A673 (cell line): Measurements from ENCODE around the gene NOS3. TPM values are rescaled to one million over a fixed set of nuclear protein-coding genes. Genes with fewer than 3 reads are reported as not detected.
"Not testable (repeated sequence)": the region's sequence is repeated elsewhere in the genome, so short reads cannot be mapped to it uniquely, and the experiment has no call there.

Source experiments
- BruUV-seq: library from RNA; stranded (reverse); fragments of 400-500 nt; replicated peaks from 2 replicates; lab custom pipeline; 2021; lab: Mats Ljungman, UMichigan
- CTCF ChIA-PET: fragments of 300-600 bp; sonication (Branson Sonifier 250); formaldehyde crosslinking; loops from one replicate; lab custom pipeline; 2022; ENCODE audit warnings: antibody characterized with exemption; lab: Charles Lee
- POLR2A ChIA-PET: fragments of 300-600 bp; sonication (Branson Sonifier 250); formaldehyde crosslinking; loops from one replicate; lab custom pipeline; 2022; ENCODE audit warnings: antibody characterized with exemption; ENCODE audit not compliant: low non-redundant PET; lab: Charles Lee
- DNase-seq: peaks from one replicate; pipeline ENCODE4 v3.0.0-alpha.2; 2015; ENCODE audit warnings: low spot score
- H3K27ac ChIP-seq: fragments of 200-600 bp; sonication (generic); 2 replicates; pipeline ENCODE4 v1.5.1; 2016; ENCODE audit warnings: mixed run types, low read depth, mild to moderate bottlenecking, mixed read lengths, antibody characterized with exemption, low read length; ENCODE audit not compliant: poor library complexity, severe bottlenecking
- H3K27me3 ChIP-seq: fragments of 200-600 bp; sonication (generic); replicated peaks from 2 replicates; pipeline ENCODE4 v1.6.1; 2017; ENCODE audit warnings: mixed run types, low read depth, mild to moderate bottlenecking, mixed read lengths, antibody characterized with exemption, low read length; ENCODE audit not compliant: insufficient read depth, poor library complexity
- H3K36me3 ChIP-seq: fragments of 200-600 bp; sonication (generic); 2 replicates; pipeline ENCODE4 v1.6.1; 2016; ENCODE audit warnings: mixed run types, mild to moderate bottlenecking, mixed read lengths, antibody characterized with exemption, low read length; ENCODE audit not compliant: insufficient read depth, poor library complexity, severe bottlenecking
- H3K4me1 ChIP-seq: fragments of 200-600 bp; sonication (generic); 2 replicates; pipeline ENCODE4 v1.6.1; 2017; ENCODE audit warnings: mixed run types, mild to moderate bottlenecking, mixed read lengths, antibody characterized with exemption, low read length; ENCODE audit not compliant: insufficient read depth, poor library complexity, severe bottlenecking
- H3K4me3 ChIP-seq: fragments of 200-600 bp; sonication (generic); 2 replicates; pipeline ENCODE4 v1.5.1; 2016; ENCODE audit warnings: low read depth, mixed run types, mild to moderate bottlenecking, mixed read lengths, low read length; ENCODE audit not compliant: poor library complexity, severe bottlenecking
- H3K9me3 ChIP-seq: fragments of 200-600 bp; sonication (generic); 2 replicates; pipeline ENCODE4 v1.6.1; 2016; ENCODE audit warnings: mixed run types, low read depth, mild to moderate bottlenecking, mixed read lengths, antibody characterized with exemption, low read length; ENCODE audit not compliant: poor library complexity, severe bottlenecking
- EZH2 ChIP-seq: fragments of 200-600 bp; sonication (generic); IDR thresholded peaks from 2 replicates; pipeline ENCODE4 v1.6.1; 2017; ENCODE audit warnings: borderline replicate concordance, low read depth, mild to moderate bottlenecking, mixed read lengths, antibody characterized with exemption, low read length; ENCODE audit not compliant: poor library complexity, severe bottlenecking
- intact Hi-C: fragments of 100-400 bp; cut with micrococcal nuclease; formaldehyde crosslinking; loops from one replicate; pipeline ENCODE4 v1.10.0; 2022; ENCODE audit not compliant: unreplicated experiment
- total RNA-seq: library from RNA; stranded (reverse); gene quantifications from 2 replicates; pipeline ENCODE4 v1.2.3, GENCODE V29; 2021
- TF ChIP-seq, protein P1 (sequence below): fragments of 300-800, 200-600 bp; sonication (generic); conservative IDR thresholded peaks from 2 replicates; pipeline ENCODE4 v1.5.1; 2017; ENCODE audit warnings: low read depth, mild to moderate bottlenecking, antibody characterized with exemption, low read length, moderate library complexity, mixed read lengths

Gene NOS3
- total RNA-seq, 1 experiment from 2014 or later: 0.75 TPM

DNA sequence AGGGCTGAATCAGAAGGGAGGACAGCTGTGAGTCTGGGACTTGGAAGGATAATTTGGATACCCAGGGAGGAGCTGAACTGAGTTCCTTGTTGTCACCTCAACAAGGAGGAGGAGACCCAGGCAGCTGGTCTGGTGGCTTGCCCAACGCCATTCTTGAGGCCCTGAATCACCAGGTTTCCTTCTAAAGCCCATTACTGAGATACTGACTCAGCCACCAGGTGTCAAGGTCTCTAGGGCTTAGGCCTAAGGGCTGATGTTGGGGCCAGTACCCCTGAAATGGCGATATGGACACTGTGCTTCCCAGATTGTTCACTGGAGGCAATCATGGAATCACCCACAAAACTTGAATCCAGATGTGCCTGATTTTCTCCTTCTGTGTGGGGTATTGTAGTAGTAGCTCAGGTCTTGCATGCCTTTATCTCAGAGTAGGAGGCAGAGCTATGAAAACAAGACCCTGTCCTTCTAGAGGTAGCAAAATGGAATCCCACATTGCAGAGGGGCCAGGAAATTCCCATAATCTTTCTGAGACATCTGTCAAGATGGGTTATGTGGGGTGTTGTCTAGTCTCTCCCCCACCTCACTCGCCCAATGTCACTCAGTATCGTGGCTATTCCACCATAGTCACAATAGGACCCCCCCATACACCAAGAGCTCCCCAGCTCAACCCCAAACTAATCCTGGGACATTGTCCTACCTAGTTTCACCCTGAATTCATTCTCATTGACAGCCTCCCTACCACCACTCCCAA lies 35.3 kb downstream of the NOS3 start:
- no peak for DNase-seq
- Histone ChIP-seq H3K36me3 (no peaks in the 10 kb centered on the region), H3K9me3 (no peaks in the 10 kb centered on the region), H3K4me1 (no peaks in the 10 kb centered on the region), H3K27ac (no peak overlapping the region), H3K4me3 (no peak overlapping the region), H3K27me3 (no peaks in the 10 kb centered on the region)
- ChIA-PET POLR2A (no interaction called here), CTCF (interaction anchor here (0.6 kb wide), 1 partner anchor 12 kb away, joined by 6 read pairs; no protein-coding TSS in a partner anchor)
- no TSS peak for BruUV-seq
- TF ChIP-seq, protein P1, sequence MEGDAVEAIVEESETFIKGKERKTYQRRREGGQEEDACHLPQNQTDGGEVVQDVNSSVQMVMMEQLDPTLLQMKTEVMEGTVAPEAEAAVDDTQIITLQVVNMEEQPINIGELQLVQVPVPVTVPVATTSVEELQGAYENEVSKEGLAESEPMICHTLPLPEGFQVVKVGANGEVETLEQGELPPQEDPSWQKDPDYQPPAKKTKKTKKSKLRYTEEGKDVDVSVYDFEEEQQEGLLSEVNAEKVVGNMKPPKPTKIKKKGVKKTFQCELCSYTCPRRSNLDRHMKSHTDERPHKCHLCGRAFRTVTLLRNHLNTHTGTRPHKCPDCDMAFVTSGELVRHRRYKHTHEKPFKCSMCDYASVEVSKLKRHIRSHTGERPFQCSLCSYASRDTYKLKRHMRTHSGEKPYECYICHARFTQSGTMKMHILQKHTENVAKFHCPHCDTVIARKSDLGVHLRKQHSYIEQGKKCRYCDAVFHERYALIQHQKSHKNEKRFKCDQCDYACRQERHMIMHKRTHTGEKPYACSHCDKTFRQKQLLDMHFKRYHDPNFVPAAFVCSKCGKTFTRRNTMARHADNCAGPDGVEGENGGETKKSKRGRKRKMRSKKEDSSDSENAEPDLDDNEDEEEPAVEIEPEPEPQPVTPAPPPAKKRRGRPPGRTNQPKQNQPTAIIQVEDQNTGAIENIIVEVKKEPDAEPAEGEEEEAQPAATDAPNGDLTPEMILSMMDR: no peak
- no peak for TF ChIP-seq EZH2
- intact Hi-C loops: no loop called here

DNA sequence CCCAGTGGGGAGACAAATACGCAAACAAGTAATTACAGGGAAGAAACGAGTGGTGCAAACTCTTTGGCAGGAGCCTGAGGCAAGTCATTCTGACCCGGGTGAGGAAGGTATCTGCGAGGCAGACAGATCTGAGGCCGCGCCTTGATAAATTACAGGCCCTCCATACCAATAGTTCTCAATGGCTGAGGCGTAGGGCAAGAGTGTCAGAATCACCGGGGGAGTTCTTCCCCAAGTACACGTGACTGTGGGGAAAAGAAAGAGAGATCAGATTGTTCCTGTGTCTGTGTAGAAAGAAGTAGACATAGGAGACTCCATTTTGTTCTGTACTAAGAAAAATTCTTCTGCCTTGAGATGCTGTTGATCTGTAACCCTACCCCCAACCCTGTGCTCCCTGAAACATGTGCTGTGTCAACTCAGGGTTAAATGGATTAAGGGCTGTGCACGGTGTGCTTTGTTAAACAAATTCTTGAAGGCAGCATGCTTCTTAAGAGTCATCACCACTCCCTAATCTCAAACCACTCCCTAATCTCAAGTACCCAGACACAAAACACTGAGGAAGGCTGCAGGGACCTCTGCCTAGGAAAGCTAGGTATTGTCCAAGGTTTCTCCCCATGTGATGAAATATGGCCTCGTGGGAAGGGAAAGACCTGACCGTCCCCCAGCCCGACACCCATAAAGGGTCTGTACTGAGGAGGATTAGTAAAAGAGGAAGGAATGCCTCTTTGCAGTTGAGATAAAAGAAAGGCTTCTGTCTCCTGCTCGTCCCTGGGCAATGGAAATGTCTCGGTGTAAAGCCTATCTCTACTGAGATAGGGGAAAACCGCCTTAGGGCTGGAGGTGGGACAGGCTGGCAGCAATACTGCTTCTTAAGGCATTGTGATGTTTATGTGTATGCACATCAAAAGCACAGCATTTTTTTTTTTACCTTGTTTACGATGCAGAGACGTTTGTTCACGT lies 36.2 kb downstream of the NOS3 start:
- H3K9me3 ChIP-seq, H3K4me1 ChIP-seq, H3K27ac ChIP-seq, intact Hi-C loops, H3K36me3 ChIP-seq, H3K27me3 ChIP-seq, DNase-seq, POLR2A ChIA-PET, BruUV-seq: not testable (repeated sequence)
- H3K4me3 ChIP-seq: peak overlapping the region; percentile 62
- CTCF ChIA-PET: interaction anchor here (0.6 to 1.5 kb wide), 3 partner anchors 8 to 41 kb away, joined by 3 to 6 read pairs (median 5); no protein-coding TSS in a partner anchor

DNA sequence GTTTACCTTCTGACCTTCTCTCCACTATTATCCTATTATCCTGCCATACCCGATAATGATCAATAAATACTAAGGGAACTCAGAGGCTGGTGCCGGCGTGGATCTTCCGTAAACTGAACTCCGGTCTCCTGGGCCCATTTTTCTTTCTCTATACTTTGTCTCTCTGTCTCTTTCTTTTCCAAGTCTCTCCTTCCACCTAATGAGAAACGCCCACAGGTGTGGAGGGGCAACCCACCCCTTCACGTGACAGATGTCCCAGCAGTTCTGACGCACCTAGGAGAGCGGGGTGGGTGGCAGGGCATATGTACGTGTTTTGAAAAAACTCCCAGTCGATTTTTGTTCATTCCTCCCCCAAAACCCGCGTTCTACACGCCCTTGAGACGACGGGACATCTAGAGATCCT lies 36.9 kb downstream of the NOS3 start:
- POLR2A ChIA-PET, DNase-seq, H3K9me3 ChIP-seq, BruUV-seq, H3K4me1 ChIP-seq, H3K36me3 ChIP-seq, H3K27me3 ChIP-seq: not testable (repeated sequence)
- Histone ChIP-seq H3K4me3 (peak overlapping the region; percentile 62), H3K27ac (peak overlapping the region; percentile 52)
- CTCF ChIA-PET: interaction anchor here (1.4 to 1.5 kb wide), 3 partner anchors 9 to 96 kb away, joined by 3 to 5 read pairs (median 4); no protein-coding TSS in a partner anchor
- intact Hi-C loops: loop anchor here (2.0 kb wide), 1 partner anchor 31 kb away; the partner anchor contains the start of gene SLC4A2
